A549 (cell line): ENCODE results near the gene DNAJC5. TPM values are rescaled to one million over a fixed set of nuclear protein-coding genes. Genes with fewer than 3 reads are reported as not detected.
A peak's percentile ranks its signal among the peaks of the same experiment; 100 is the strongest.
"Not testable (repeated sequence)": the region's sequence is repeated elsewhere in the genome, so short reads cannot be mapped to it uniquely, and the experiment has no call there.

Experiments
- ATAC-seq, 2 experiments: fragments of 200-7000 bp in 1 of 2; fragments of >200 bp in 1 of 2; cut with Nextera tagmentation in 1 of 2; cut with Tn5 transposase in 1 of 2; 3 replicates each; pipeline versions ENCODE4 v1.8.0 to v1.9.1; 2018 to 2020; ENCODE audit warnings: mild to moderate bottlenecking in 1 of 2, moderate library complexity in 1 of 2
- CTCF ChIA-PET: fragments of 300-600 bp; sonication (Branson Sonifier 250); formaldehyde crosslinking; extraction: SDS; loops from one replicate; lab custom pipeline; 2021; ENCODE audit warnings: antibody characterized with exemption, inconsistent platforms; lab: Yijun Ruan, JAX
- POLR2A ChIA-PET: fragments of 350-600 bp; formaldehyde crosslinking; extraction: SDS; loops from one replicate; lab custom pipeline; 2021; ENCODE audit warnings: antibody characterized with exemption, inconsistent platforms; lab: Yijun Ruan, JAX
- DNase-seq, 2 experiments: peaks; one replicate each; pipeline versions ENCODE4 v3.0.0 to v3.0.0-alpha.2; 2011 to 2016; ENCODE audit warnings: low read depth in 1 of 2, low spot score in 1 of 2
- FAIRE-seq: peaks from 2 replicates; lab custom pipeline; 2011; peaks lifted over from hg19 to GRCh38; lab: Jason Lieb, UNC
- H3K27ac ChIP-seq, 2 experiments: fragments of >200 bp; sonication (Bioruptor Twin); formaldehyde crosslinking; 3 replicates each; pipeline ENCODE4 v1.5.1; 2016 to 2017
- H3K4me1 ChIP-seq: fragments of >200 bp; sonication (Bioruptor Twin); formaldehyde crosslinking; 3 replicates; pipeline ENCODE4 v1.6.1; 2016
- H3K4me2 ChIP-seq: fragments of >200 bp; sonication (Bioruptor Twin); formaldehyde crosslinking; 3 replicates; pipeline ENCODE4 v1.6.1; 2016
- H3K4me3 ChIP-seq: fragments of >200 bp; sonication (Bioruptor Twin); formaldehyde crosslinking; 3 replicates; pipeline ENCODE4 v1.5.1; 2016
- H3K9me3 ChIP-seq: fragments of >200 bp; sonication (Bioruptor Twin); formaldehyde crosslinking; 3 replicates; pipeline ENCODE4 v1.6.1; 2016
- CHD2 ChIP-seq: fragments of 150-350 bp; IDR thresholded peaks from 2 replicates; pipeline ENCODE4 v1.6.1; 2014; ENCODE audit warnings: low read length; ENCODE audit not compliant: partially characterized antibody
- E2F6 ChIP-seq: IDR thresholded peaks from 2 replicates; pipeline ENCODE4 v1.6.1; 2012; ENCODE audit warnings: low read depth, borderline replicate concordance
- EHMT2 ChIP-seq: fragments of 200-600 bp; sonication (generic); IDR thresholded peaks from 2 replicates; pipeline ENCODE4 v1.6.1; 2016; ENCODE audit warnings: antibody characterized with exemption, low read depth, mild to moderate bottlenecking, moderate library complexity
- FOSB ChIP-seq: fragments of 250-450 bp; sonication (Bioruptor Pico); IDR thresholded peaks from 2 replicates; pipeline ENCODE4 v1.5.0; 2020; ENCODE audit warnings: mild to moderate bottlenecking, moderate library complexity
- HEYL ChIP-seq: fragments of 250-450 bp; sonication (Bioruptor Pico); IDR thresholded peaks from 2 replicates; pipeline ENCODE4 v1.8.0; 2021; ENCODE audit warnings: mild to moderate bottlenecking, moderate library complexity
- HMGXB4 ChIP-seq: fragments of 250-450 bp; sonication (Bioruptor Pico); IDR thresholded peaks from 2 replicates; pipeline ENCODE4 v1.5.0; 2021; ENCODE audit warnings: mild to moderate bottlenecking, moderate library complexity, borderline replicate concordance
- HOXA7 ChIP-seq: fragments of 250-450 bp; sonication (Bioruptor Pico); IDR thresholded peaks from 2 replicates; pipeline ENCODE4 v1.5.0; 2020; ENCODE audit warnings: mild to moderate bottlenecking, moderate library complexity
- JUN ChIP-seq, 2 experiments: fragments of >200 bp; sonication (Bioruptor Twin); formaldehyde crosslinking; IDR thresholded peaks; 2 replicates in 1 of 2; 3 replicates in 1 of 2; pipeline ENCODE4 v1.6.1; 2016 to 2017
- MAZ ChIP-seq: fragments of 150-350 bp; IDR thresholded peaks from 2 replicates; pipeline ENCODE4 v1.6.1; 2014; ENCODE audit warnings: antibody characterized with exemption, low read depth, low read length, borderline replicate concordance
- NR3C1 ChIP-seq: fragments of >200 bp; sonication (Bioruptor Twin); formaldehyde crosslinking; IDR thresholded peaks from 3 replicates; pipeline ENCODE4 v1.6.1; 2017
- POLR2AphosphoS2 ChIP-seq: conservative IDR thresholded peaks from 2 replicates; pipeline ENCODE4 v1.6.1; 2012; ENCODE audit warnings: low read length, improper control_type of control experiment, inconsistent platforms
- RAD21 ChIP-seq, 2 experiments: fragments of >200 bp in 1 of 2; sonication (Bioruptor Twin) in 1 of 2; formaldehyde crosslinking in 1 of 2; IDR thresholded peaks in 1 of 2; conservative IDR thresholded peaks in 1 of 2; 2 replicates in 1 of 2; 3 replicates in 1 of 2; pipeline ENCODE4 v1.6.1; 2012 to 2018; ENCODE audit warnings: inconsistent platforms in 1 of 2
- RCOR1 ChIP-seq: fragments of 150-350 bp; IDR thresholded peaks from 2 replicates; pipeline ENCODE4 v1.6.1; 2014; ENCODE audit warnings: antibody characterized with exemption, low read length, low read depth
- REST ChIP-seq: fragments of 200-600 bp; sonication (generic); IDR thresholded peaks from 2 replicates; pipeline ENCODE4 v1.6.1; 2016; ENCODE audit warnings: antibody characterized with exemption, mild to moderate bottlenecking, moderate library complexity
- WGBS: methylation state at CpG from one replicate; pipeline ENCODE4 v1.1.6; 2017; ENCODE audit errors: missing lambda C conversion rate; 5-methylcytosine and 5-hydroxymethylcytosine counted together
- polyA plus RNA-seq, 4 experiments: library from polyadenylated mRNA; depleted of rRNA in 3 of 4; stranded (reverse); fragments of >200 nt; fragmentation: RNase III in 1 of 4; extraction: RNeasy Plus Mini Kit Qiagen cat#74134 plus additional on column Dnase treatment in 1 of 4; gene quantifications; 2 replicates in 3 of 4; 3 replicates in 1 of 4; pipeline ENCODE4 v1.2.3, GENCODE V29; 2011 to 2017
- TF ChIP-seq, protein P1 (sequence below): IDR thresholded peaks from 2 replicates; pipeline ENCODE4 v1.6.1; 2012
- TF ChIP-seq, protein P2 (sequence below): fragments of >200 bp; sonication (Bioruptor Twin); formaldehyde crosslinking; IDR thresholded peaks from 3 replicates; pipeline ENCODE4 v1.6.1; 2016
- TF ChIP-seq, protein P3 (sequence below): fragments of >200 bp; sonication (Bioruptor Twin); formaldehyde crosslinking; IDR thresholded peaks from 2 replicates; pipeline ENCODE4 v1.6.1; 2016

DNAJC5 gene
- polyA plus RNA-seq, 2 of the 4 experiments (the other 2 are of a cell fraction) = 20.4 to 23.2 TPM

GRCh38 chr20:63969838-63970713 is 75.2 kb downstream of the DNAJC5 start, which contains the start of gene ZNF512B:
TSS of gene ZNF512B (minus strand) at chr20:63969930. CDS start at chr20:63967950, 1,980 bp downstream.
- no peak for FAIRE-seq
- peak within 1 kb of the TSS; percentile 87 to 97 for H3K27ac ChIP-seq
- TF ChIP-seq JUN (IDR thresholded peaks at IDR 0.05) (peak in 1 of 2 experiments; percentile 31; a peak in 2 of 5 replicates), CHD2 (peak; percentile 84), NR3C1 (no peak), MAZ (peak; percentile 50; the same call in 1 of the 2 replicates)
- TF ChIP-seq, protein P1, sequence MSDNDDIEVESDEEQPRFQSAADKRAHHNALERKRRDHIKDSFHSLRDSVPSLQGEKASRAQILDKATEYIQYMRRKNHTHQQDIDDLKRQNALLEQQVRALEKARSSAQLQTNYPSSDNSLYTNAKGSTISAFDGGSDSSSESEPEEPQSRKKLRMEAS = 0 out of 2 replicates have a peak, but pooled peaks have one; percentile 33
- TF ChIP-seq, all 56 proteins: peak for 4
- POLR2A ChIA-PET = no interaction called here
- H3K4me1 ChIP-seq = peaks cover 28% of the 10 kb centered on the region
- CTCF ChIA-PET = no interaction called here
- H3K4me3 ChIP-seq = peak within 1 kb of the TSS; percentile 72
- WGBS = 24% methylated on average over 4 of the region's 73 CpGs
- peak within 1 kb of the TSS; percentile 86 for H3K4me2 ChIP-seq
- ATAC-seq = peak; percentile 7 to 26; a peak in 3 of 6 replicates
- no peaks in the 10 kb centered on the region for H3K9me3 ChIP-seq
- DNase-seq = peak; percentile 59 to 67

GRCh38 chr20:63970714-63971431 is 75.9 kb downstream of the DNAJC5 start:
- ChIA-PET CTCF (interaction anchor here (0.6 to 0.7 kb wide), 2 partner anchors 22 to 760 kb away, joined by 3 to 4 read pairs; no protein-coding TSS in a partner anchor), POLR2A (no interaction called here)
- Histone ChIP-seq H3K27ac (peak overlapping the region in 1 of 2 experiments; percentile 97; a peak in 3 of 6 replicates), H3K4me3 (no peak overlapping the region; the same call in 2 of the 3 replicates), H3K9me3 (no peaks in the 10 kb centered on the region), H3K4me2 (peak overlapping the region; percentile 86), H3K4me1 (peaks cover 30% of the 10 kb centered on the region)
- ATAC-seq (no peak), FAIRE-seq (no peak), DNase-seq (no peak)
- 89% methylated on average over 5 of the region's 5 CpGs for WGBS
- TF ChIP-seq RCOR1 = no peak
- TF ChIP-seq HEYL (CRISPR knock-in tag) = no peak
- no peak for TF ChIP-seq HOXA7 (CRISPR knock-in tag)
- TF ChIP-seq, protein P2, sequence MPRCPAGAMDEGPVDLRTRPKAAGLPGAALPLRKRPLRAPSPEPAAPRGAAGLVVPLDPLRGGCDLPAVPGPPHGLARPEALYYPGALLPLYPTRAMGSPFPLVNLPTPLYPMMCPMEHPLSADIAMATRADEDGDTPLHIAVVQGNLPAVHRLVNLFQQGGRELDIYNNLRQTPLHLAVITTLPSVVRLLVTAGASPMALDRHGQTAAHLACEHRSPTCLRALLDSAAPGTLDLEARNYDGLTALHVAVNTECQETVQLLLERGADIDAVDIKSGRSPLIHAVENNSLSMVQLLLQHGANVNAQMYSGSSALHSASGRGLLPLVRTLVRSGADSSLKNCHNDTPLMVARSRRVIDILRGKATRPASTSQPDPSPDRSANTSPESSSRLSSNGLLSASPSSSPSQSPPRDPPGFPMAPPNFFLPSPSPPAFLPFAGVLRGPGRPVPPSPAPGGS = no peak
- no peak for TF ChIP-seq RAD21 (conservative IDR thresholded peaks at IDR 0.05 in 1 of 2, IDR thresholded peaks at IDR 0.05 in 1 of 2)
- TF ChIP-seq POLR2AphosphoS2 = no peak
- TF ChIP-seq E2F6 = no peak
- no peak for TF ChIP-seq FOSB (CRISPR knock-in tag)
- TF ChIP-seq REST = no peak
- TF ChIP-seq HMGXB4 (CRISPR knock-in tag) = no peak
- TF ChIP-seq EHMT2 = no peak
- no peak for TF ChIP-seq NR3C1
- TF ChIP-seq, protein P3, sequence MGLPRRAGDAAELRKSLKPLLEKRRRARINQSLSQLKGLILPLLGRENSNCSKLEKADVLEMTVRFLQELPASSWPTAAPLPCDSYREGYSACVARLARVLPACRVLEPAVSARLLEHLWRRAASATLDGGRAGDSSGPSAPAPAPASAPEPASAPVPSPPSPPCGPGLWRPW = no peak

- H3K9me3 ChIP-seq, ATAC-seq, H3K4me2 ChIP-seq, DNase-seq, POLR2A ChIA-PET, FAIRE-seq, H3K27ac ChIP-seq, H3K4me3 ChIP-seq: not testable (repeated sequence)
- CTCF ChIA-PET = interaction anchor here (0.6 to 2.4 kb wide), 5 partner anchors 9 to 761 kb away, joined by 3 to 48 read pairs (median 3); partner anchors contain the start of genes PRPF6, PTK6 and UCKL1
- WGBS = 87% methylated on average over 10 of the region's 10 CpGs
- peaks cover 31% of the 10 kb centered on the region for H3K4me1 ChIP-seq
Measured at GRCh38 chr20:63971960-63972311, 77.0 kb downstream of the DNAJC5 start.
